MCF 10A (cell line): ENCODE measurements around the gene MTNR1A. TPM values are rescaled to one million over a fixed set of nuclear protein-coding genes. Genes with fewer than 3 reads are reported as not detected.

Experiments
- BruUV-seq: library from RNA; stranded (reverse); fragments of 400-500 nt; replicated peaks from 2 replicates; lab custom pipeline; 2021; lab: Mats Ljungman, UMichigan
- CTCF ChIA-PET: fragments of 300-600 bp; sonication (Branson Sonifier 250); formaldehyde crosslinking; extraction: SDS; loops from one replicate; lab custom pipeline; 2021; ENCODE audit warnings: antibody characterized with exemption, inconsistent platforms; lab: Yijun Ruan, JAX
- POLR2A ChIA-PET: fragments of 300-600, 350-650 bp; sonication (Branson Sonifier 250); formaldehyde crosslinking; extraction: SDS; loops from one replicate; lab custom pipeline; 2020; ENCODE audit warnings: antibody characterized with exemption, inconsistent platforms; lab: Yijun Ruan, JAX
- DNase-seq: peaks from one replicate; pipeline ENCODE4 v3.0.0-alpha.2; 2018; ENCODE audit not compliant: unreplicated experiment
- H3K27ac Mint-ChIP-seq: one replicate; pipeline ENCODE4 v1.8.0; 2022; ENCODE audit warnings: mild to moderate bottlenecking, low read depth, mixed read lengths; ENCODE audit not compliant: unreplicated experiment
- H3K27me3 Mint-ChIP-seq: one replicate; pipeline ENCODE4 v1.8.0; 2022; ENCODE audit warnings: mixed read lengths; ENCODE audit not compliant: insufficient read depth, unreplicated experiment
- H3K36me3 Mint-ChIP-seq: one replicate; pipeline ENCODE4 v1.8.0; 2022; ENCODE audit warnings: mild to moderate bottlenecking, moderate library complexity, mixed read lengths; ENCODE audit not compliant: insufficient read depth, unreplicated experiment
- H3K4me1 Mint-ChIP-seq: one replicate; pipeline ENCODE4 v1.8.0; 2022; ENCODE audit warnings: mixed read lengths; ENCODE audit not compliant: insufficient read depth, unreplicated experiment
- H3K4me3 Mint-ChIP-seq: one replicate; pipeline ENCODE4 v1.8.0; 2022; ENCODE audit warnings: mild to moderate bottlenecking, moderate library complexity, mixed read lengths; ENCODE audit not compliant: unreplicated experiment
- H3K9me3 Mint-ChIP-seq: one replicate; pipeline ENCODE4 v1.8.0; 2022; ENCODE audit warnings: mixed read lengths; ENCODE audit not compliant: unreplicated experiment
- CTCF ChIP-seq: fragments of 200-600 bp; IDR thresholded peaks from one replicate; pipeline ENCODE4 v1.8.0; 2022; ENCODE audit warnings: antibody characterized with exemption, mild to moderate bottlenecking; ENCODE audit not compliant: unreplicated experiment
- intact Hi-C: fragments of 100-400 bp; cut with micrococcal nuclease; formaldehyde crosslinking; loops from 2 replicates; pipeline ENCODE4 v1.14.1; 2022
- total RNA-seq: library from RNA; stranded (reverse); gene quantifications from 2 replicates; pipeline ENCODE4 v1.2.3, GENCODE V29; 2022

Gene MTNR1A
- total RNA-seq, 1 experiment from 2014 or later: not detected

GRCh38 chr4:186593587-186593973 is 38.2 kb upstream of the MTNR1A start:
- CTCF ChIA-PET: interaction anchor here (0.5 to 12.6 kb wide), 6 partner anchors 120 to 1337 kb away, joined by 3 to 204 read pairs (median 3); no protein-coding TSS in a partner anchor
- TF ChIP-seq CTCF: no peak
- POLR2A ChIA-PET: no interaction called here

GRCh38 chr4:186592966-186593586 is 37.7 kb upstream of the MTNR1A start:
- intact Hi-C loops: no loop called here
- Mint-ChIP-seq H3K4me3 (no peak overlapping the region), H3K9me3 (no peaks in the 10 kb centered on the region), H3K27ac (no peak overlapping the region), H3K4me1 (no peaks in the 10 kb centered on the region), H3K27me3 (no peaks in the 10 kb centered on the region), H3K36me3 (peaks cover 66% of the 10 kb centered on the region)
- DNase-seq: no peak
- ChIA-PET CTCF (interaction anchor here (0.6 to 12.6 kb wide), 3 partner anchors 131 to 1338 kb away, joined by 3 to 204 read pairs (median 4); no protein-coding TSS in a partner anchor), POLR2A (interaction anchor here (0.7 to 1.0 kb wide), 2 partner anchors 10 to 342 kb away, joined by 3 read pairs; no protein-coding TSS in a partner anchor)
- TF ChIP-seq CTCF: no peak
- no TSS peak for BruUV-seq

More at GRCh38 chr4:186593587-186593973, 38.2 kb upstream of the MTNR1A start:
- no peak for DNase-seq
- BruUV-seq: no TSS peak
- H3K4me1 Mint-ChIP-seq: no peaks in the 10 kb centered on the region
- peaks cover 66% of the 10 kb centered on the region for H3K36me3 Mint-ChIP-seq
- H3K27ac Mint-ChIP-seq: no peak overlapping the region
- H3K9me3 Mint-ChIP-seq: no peaks in the 10 kb centered on the region
- H3K27me3 Mint-ChIP-seq: no peaks in the 10 kb centered on the region
- intact Hi-C loops: no loop called here
- H3K4me3 Mint-ChIP-seq: no peak overlapping the region

- no TSS peak for BruUV-seq
- ChIA-PET POLR2A (interaction anchor here (0.7 to 1.0 kb wide), 2 partner anchors 9 to 342 kb away, joined by 3 read pairs; no protein-coding TSS in a partner anchor), CTCF (interaction anchor here (0.6 to 12.6 kb wide), 3 partner anchors 37 to 1339 kb away, joined by 3 to 204 read pairs (median 4); no protein-coding TSS in a partner anchor)
- intact Hi-C loops: no loop called here
- H3K4me3 Mint-ChIP-seq: no peak overlapping the region
- DNase-seq: no peak
- peaks cover 66% of the 10 kb centered on the region for H3K36me3 Mint-ChIP-seq
- H3K9me3 Mint-ChIP-seq: no peaks in the 10 kb centered on the region
- no peaks in the 10 kb centered on the region for H3K4me1 Mint-ChIP-seq
- H3K27me3 Mint-ChIP-seq: no peaks in the 10 kb centered on the region
- no peak overlapping the region for H3K27ac Mint-ChIP-seq
- no peak for TF ChIP-seq CTCF
Observed at GRCh38 chr4:186592445-186592844, 37.1 kb upstream of the MTNR1A start.

GRCh38 chr4:186591651-186592050 is 36.3 kb upstream of the MTNR1A start:
- Mint-ChIP-seq H3K27me3 (no peaks in the 10 kb centered on the region), H3K27ac (no peak overlapping the region), H3K4me1 (no peaks in the 10 kb centered on the region), H3K9me3 (no peaks in the 10 kb centered on the region), H3K4me3 (no peak overlapping the region), H3K36me3 (peaks cover 66% of the 10 kb centered on the region)
- POLR2A ChIA-PET: interaction anchor here (1.2 kb wide), 1 partner anchor 11 kb away, joined by 4 read pairs; no protein-coding TSS in a partner anchor
- DNase-seq: no peak
- TF ChIP-seq CTCF: no peak
- no TSS peak for BruUV-seq
- CTCF ChIA-PET: interaction anchor here (1.1 to 12.6 kb wide), 2 partner anchors 38 to 293 kb away, joined by 3 to 204 read pairs; no protein-coding TSS in a partner anchor
- intact Hi-C loops: no loop called here
